GM19455 (cell line): ENCODE measurements around the gene PDE11A.
"Not testable (repeated sequence)": the region's sequence is repeated elsewhere in the genome, so short reads cannot be mapped to it uniquely, and the experiment has no call there.

Experiments
- ATAC-seq: cut with Tn5 transposase; IDR thresholded peaks from one replicate; pipeline ENCODE4 v1.9.1; 2021; ENCODE audit not compliant: unreplicated experiment

Gene PDE11A

DNA sequence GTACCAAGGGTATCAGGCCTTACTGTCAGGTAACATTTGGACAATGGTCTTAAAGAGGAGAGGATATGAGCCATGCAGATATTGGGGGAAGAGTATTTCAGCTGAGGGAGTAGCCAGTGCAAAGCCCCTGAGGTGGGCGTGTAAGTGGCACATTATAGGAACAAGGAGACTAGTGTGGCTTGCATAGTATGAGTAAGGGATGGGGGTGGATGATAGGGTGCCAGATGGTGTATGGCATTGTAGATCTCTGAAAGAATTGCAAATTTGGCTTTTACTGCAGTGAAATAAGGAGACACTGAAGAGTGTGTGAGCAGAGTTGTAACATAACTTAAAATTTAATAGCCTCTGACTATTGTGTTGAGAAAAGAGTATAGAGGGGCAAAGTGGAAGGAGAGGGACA, 244.0 kb downstream of the PDE11A start:
- no peak for ATAC-seq

DNA sequence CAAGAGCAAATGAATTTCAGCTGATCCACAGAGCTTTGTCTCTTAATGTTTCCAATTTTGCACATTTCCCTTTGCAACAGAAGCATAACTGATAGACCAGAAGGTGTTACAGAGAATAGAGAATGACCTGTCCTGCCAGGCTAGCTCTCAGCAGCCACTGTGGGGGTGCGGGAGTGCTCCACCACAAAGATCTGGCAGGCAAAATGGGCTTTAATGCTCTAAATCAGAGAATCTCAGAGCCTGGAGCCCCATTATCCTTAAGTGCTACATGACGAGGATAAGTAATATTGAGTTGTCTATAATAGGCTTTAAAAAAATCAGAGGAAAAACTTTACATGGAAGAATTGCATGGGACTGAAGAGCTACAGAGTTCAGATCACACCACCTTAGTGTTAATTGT, 245.7 kb downstream of the PDE11A start:
- no peak for ATAC-seq

DNA sequence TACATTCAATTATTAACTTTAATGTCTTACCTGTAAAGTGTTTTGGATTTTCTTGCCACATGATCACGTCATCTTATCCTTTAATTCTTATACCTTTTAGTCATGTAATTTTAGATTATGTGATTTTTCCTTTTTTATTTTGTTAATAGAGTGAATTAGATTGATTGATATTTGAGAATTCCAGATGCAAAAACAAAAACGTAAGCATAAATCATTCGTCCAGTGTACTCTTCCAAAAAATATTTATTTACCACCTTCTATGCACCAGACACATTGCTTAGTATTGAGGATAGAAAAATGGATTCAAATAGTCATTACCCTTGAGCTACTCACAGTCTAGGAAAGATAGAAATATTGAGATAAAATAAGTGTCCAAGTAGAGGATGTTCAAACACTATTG, 249.6 kb downstream of the PDE11A start:
- no peak for ATAC-seq

DNA sequence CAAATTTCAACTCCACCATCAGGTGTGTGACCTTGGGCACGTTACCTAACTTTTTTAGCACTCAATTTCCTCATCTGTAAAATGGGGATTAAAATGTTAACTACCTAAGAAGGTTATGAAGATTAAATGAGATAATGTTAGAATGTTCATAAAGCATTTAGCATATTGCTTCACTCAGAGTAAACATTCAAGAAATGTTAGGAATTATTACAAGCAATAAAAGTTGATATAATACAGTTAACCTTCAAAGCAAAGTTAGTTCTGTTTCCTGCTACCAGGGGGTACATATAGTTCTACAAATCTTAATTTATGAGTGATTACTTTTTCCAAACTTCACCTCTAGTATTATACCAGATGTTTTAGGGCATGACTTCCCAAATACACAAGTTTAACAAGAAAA, 254.2 kb downstream of the PDE11A start:
- no peak for ATAC-seq

DNA sequence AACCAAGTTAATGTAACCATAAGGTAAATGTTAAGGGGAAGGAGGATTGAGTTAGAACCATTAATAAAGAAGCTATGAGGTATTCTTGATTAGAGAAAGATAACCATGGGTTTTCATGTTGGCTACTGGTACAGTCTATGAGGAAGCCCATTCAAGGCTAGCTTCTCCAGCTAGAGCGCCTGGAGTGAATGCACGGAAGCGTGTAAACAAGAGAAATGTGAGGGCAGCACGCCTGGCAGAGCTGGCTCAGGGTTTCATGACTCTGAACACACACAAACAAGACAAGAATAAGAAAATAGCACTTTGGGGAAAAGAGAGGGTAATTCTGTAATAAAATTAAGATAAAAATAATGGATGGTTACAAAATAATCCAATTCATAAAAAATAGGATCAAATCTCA, 255.3 kb downstream of the PDE11A start:
- ATAC-seq: no peak

DNA sequence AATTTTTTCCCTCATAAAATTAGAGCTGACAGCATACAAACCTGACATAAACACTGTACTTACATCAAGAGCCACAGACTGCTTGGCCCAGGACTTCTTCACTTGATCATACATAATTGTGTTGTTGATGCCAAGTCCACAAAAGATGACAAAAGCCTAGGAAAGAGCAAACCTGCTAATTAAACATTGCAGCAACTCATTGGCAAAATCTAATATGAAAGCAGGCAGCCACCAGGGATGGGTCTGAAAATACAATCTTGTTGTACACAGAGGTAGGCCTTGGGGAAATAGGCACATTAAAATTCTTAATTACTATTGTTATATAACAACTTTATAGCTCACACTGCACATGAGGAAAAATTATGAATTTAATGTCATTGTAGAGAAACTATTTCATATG, 255.8 kb downstream of the PDE11A start:
- ATAC-seq: no peak

DNA sequence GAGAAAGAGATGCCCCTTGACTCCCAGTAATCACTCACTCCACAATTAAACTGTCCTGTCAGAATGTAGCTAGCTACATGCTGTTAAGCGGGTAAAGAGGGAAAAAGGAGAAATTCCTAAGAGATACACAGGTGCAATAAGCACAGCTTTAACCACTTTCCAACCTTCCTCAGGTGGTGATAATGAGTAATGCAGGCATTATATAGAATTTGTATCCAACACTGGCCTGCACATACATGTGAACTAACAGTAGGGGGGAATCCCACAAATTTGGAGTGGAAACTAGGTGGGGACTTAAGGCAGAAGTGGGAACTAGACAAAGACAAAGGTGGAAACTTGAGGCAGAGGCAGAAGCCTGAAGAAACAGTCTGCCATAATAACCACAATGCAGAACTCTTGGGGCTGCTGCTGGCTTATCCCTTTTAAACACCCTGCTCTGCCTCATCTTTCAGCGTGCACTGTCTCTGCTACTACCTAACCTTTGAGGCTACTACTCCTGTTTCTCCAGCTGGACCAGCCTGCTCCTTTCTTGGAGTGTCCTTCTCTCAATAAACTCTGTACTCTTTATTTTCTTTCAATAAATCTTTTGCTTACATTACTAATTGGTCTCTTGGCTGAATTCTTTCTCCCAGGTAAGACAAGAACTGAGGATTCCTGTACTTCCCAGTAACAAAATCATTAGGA, 259.7 kb downstream of the PDE11A start:
- no peak for ATAC-seq

DNA sequence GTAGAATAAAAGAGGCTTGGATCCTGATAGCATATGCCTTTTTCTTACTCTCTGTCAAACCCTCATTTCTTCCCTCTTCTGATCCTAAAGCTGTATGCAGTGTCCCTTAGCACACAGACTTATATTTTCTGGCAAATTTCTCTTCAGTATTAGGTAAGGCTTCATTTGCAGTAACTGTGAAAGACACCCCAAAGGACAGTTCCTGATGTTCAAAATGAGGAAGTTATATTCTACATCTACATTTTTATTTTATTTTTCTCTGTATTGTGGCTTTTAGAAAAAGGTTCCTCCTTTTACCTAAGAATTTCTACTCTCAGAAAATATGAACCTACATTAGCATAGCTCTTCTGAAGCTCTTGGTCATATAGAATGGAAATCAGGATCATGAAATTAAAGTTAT, 261.7 kb downstream of the PDE11A start:
- no peak for ATAC-seq

DNA sequence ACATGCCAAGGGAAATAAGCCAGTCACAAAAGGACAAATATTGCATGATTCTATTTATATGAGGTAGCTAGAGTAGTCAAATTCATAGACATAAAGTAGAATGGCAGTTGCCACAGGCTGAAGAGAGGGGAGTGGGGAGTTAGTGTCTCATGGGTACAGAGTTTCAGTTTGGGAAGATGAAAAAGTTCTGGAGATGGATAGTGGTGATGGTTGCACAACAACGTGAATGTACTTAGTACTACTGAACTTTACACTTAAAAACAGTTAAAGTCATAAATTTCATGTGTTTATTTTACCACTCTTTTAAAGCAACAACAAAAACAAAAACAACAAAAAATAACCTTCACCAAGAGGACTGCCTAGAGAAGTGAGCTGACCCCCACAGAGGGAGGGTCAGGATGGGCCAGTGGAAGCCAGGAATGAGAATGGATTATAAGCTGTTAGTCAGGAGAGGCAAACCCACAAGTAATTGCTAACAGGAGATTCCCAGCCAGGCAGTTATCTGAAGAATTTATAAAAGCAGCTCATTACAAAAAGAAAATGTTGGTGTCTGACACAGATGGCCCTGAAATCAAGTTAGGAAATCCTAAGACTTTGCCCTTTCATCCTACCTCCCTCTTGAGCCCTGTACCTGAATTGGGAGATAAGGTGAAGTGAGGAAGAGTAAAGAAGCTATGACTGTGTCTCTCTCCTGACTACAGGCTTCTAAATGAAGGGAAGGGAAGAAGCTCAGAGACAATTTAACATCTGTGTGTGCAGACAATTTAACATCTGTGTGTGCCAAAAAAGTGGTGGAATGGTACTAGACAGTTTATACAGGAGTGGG, 263.4 kb downstream of the PDE11A start:
- no peak for ATAC-seq

DNA sequence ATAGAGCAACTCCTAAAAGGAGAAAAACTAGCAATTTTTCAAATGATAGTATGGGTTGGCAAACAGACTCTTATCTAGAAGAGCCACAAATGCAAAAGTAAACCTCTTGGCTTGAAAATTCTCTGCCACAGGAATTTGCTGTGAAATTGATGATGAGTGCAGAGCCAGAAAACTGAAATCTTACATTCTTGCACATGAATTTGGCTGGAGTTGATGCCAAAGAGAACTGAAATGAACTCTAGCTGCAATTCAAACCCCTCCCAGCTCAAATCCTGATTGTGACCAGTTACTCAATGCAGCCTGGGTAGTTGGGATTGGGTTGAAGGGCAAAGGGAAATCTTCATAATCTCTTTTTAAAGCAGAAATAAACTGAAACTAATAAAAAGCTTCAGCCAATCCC, 266.6 kb downstream of the PDE11A start:
- ATAC-seq: no peak

DNA sequence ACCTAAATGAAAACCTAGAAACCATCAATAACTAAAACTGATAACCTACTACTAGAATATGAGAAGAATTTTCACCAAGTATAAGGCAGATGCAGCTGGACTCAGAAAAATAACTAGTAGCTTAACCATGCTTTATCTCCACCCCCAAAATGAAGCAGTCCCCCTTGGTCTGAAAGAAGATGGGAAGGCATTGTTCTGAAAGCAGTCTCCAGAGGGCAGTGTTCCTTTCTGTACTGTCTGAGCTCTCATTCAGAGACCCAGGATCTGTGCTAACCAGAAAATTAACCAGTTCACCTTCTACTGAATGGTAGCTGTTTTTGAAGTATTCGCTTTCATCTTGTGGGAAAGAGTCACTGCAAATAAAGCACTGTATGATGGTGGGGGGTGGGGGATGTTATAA, 273.0 kb downstream of the PDE11A start:
- no peak for ATAC-seq

DNA sequence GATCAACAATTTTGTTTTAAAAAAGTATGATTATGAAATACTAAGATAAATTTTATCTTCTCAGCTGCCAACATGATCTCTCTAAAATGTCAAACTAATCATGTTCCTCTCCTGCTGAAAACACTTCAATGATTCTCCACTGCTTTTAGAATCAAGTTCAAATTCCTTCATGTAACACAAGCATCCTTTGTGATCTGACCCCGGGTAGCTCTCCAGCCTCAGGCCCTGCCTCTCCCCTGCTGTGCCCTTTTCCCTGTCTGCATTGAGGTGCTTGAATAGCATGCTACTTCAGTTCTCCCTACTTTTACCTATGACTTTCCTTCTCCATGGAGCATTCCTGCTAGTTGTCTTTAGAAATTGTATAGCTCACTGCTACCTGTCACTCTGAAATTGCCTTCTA, 274.8 kb downstream of the PDE11A start:
- ATAC-seq: no peak

DNA sequence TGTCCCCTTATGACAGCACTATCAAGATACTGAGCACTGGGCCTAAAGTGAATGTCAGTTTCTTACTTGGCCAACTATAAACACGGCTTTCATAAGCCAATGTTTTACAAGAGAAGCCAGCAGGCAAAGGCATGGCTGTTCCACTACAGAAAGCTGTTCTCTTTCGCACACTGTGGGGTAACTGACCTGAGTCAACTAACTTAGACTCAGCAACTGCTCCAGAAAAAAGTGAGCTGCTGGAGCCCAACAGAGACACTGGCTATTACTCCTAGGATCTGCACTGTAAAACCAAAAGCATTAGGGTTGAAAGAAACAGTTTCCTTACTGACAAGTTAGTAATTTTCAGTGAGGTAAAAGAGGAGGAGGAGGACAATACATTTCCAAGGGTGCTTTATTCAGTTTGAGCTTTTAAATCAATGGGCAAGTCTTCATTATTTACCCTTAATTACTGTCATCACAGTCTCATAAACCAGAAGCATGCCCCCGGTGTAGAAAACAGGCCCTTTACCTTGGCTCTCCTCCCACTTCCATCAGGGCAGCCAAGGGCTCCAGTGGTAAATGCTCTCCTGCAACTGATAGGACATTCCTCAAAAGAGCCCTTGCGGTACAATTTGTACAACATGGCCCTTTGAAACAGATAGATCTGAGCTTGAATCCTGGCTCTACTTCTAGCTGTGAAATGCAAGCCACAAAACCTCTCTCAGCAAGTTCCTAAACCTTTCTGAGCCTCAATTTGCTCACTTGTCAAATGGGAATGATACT, 275.7 kb downstream of the PDE11A start:
- ATAC-seq: no peak

DNA sequence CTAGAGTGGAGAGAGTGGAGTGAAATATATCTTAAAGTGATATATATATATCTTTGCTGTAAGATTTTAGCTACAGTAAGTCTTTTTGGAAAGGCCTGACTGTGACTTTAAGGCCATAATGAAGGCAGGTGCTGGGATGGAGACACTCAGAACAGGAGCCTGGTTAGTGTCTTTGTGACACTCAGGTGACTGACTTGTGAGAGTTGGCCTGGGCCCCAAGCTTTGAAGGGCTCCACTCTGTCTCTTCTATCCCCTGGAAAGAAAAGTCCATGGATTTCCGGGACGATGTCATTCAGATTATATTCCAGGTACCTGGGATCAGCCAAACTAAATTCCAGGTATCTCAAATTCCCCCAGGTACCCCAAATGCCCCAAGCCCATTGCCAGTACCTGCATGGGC, 276.6 kb downstream of the PDE11A start:
- no peak for ATAC-seq

DNA sequence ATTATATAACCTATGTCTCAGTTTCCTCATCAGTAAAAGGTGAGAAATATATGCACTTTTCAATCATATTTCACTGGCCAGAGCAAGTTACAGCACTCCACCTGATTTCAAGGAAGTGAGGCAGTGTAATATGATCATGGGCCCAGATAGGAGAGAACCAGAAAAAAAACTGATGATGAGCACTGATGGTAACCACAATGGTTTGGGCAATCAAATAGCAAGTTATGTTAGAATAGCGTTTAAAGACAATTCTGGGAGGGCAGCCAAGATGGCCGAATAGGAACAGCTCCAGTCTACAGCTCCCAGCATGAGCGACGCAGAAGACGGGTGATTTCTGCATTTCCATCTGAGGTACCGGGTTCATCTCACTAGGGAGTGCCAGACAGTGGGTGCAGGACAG, 287.4 kb downstream of the PDE11A start:
- ATAC-seq: not testable (repeated sequence)

DNA sequence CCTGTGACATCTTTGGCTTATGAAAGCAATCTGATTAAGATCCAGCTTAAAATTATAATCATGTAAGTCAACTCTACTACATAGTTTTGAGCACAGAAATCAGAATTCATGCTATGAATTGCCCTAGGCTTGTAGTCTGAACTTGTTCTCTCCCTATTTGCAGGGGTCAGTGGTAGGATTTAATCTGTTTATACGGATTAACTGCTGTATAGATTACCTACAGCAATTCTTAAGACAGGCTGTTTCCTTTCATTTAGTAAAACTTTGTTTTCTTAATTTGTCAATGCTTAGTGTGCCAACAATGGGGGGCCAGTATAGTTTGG, 287.9 kb downstream of the PDE11A start:
- ATAC-seq: no peak

DNA sequence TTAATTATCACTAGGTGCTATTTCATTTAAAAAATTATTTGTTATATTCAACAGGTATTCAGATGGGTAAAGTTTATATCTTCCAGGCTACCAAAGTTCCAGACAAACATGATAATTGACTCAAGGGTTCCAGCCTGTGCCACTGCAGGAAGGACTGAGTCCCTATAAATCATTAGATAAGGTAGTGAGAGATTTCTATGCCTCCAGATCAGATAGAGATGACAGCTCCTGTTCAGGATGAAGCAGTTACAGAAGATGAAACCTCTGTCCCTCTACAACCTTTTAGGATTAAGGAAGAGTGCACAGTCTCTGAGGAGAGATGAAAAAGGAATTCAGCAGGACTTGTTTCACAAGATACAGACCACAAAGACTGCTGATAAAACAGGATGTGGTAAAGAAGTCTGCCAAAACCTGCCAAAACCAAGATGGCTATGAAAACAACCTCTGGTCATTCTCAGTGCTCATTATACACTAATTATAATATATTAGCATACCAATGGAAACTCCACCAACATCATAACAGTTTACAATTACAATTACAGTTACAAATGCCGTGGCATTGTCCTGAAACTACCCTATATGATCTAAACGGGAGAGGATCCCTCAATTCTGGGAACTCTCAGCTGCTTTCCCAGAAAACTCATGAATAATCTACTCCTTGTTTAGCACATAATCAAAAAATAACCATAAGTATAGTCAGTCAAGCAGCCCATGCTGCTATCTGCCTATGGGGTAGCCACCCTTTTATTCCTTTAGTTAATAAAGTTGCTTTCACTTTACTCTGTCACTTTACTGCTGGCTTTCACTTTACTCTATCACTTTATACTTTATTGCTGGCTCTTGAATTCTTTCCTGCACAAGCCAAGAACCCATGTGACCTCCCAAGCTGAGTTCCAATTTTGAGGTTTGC, 288.5 kb downstream of the PDE11A start:
- no peak for ATAC-seq

DNA sequence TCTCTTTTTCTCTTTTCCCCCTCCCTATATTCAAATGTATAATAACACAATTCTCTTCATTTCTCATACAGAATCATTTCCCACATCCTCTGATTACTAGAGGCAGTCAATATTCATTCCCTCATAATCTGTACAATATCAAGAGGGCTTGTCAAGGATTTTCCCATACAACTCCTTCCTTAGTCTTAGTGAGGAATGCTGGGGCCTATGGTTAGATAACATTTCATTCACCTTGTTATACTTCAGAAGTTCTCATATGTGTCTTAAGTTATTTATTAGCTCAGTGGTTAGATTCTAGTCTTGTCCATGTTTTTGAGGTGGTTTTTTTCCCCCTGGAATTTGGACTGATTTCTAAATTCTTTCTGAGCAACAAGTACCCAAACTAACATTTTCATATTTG, 289.5 kb downstream of the PDE11A start:
- no peak for ATAC-seq

DNA sequence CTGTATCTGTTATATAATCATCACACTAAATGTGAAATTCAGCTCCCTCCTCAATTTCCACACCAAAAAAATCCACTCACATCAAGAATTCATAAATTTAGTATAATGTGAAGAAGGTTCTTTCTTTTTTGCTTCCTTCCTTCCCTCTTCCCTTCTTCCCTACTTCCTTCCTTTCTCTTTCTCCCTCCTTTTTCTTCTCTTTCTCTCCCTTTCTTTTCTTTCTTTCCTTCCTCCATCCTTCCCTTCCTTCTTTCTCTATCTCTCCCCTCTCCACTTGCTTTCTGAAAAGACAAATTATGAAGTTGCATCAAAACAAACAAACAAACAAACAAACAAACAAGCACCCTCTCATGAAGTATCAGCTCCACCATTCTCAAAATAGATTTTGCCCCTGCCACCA, 290.0 kb downstream of the PDE11A start:
- ATAC-seq: no peak

DNA sequence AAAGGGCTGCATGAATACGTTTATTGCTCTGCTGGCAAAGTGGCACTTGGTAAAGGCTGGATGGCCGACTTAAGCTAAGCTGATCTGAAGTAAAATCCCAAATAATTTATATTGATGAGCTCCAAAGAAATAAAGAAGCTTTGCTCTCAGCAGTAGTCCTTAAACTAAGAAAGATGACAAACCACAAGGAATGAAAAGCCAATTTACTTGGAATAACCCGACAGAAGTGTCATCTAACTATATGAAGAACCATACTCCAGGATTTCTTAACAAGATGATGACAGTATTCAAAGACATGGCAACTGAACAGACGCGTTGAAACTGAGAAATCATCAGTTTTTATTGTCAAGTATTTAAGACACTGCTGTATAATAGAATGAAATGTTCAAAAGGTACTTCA, 294.1 kb downstream of the PDE11A start:
- ATAC-seq: no peak

DNA sequence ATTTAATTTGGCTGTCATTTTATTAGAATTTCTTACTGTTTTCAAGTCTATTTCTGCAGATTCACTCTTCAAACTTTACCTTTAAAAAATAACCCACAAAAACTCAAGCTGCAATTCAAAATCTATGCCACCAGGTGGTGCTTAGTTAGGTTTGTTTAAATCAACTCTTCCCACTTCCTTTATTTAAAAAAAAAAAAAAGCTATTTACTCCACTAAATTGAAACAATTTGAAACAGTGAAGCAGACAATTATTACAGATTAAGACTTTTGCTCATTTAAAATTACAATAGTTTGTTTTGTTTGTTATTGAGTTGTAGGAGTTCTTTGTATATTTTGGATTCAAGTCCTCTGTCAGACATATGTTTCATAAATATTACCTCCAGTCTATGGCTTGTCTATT, 300.0 kb downstream of the PDE11A start:
- ATAC-seq: no peak
